GF-D8 (cell line): ENCODE measurements around the gene KIT.

Source experiments
- DNase-seq: peaks from one replicate; lab custom pipeline; 2025; lab: John Stamatoyannopoulos, UW

The KIT gene

DNA sequence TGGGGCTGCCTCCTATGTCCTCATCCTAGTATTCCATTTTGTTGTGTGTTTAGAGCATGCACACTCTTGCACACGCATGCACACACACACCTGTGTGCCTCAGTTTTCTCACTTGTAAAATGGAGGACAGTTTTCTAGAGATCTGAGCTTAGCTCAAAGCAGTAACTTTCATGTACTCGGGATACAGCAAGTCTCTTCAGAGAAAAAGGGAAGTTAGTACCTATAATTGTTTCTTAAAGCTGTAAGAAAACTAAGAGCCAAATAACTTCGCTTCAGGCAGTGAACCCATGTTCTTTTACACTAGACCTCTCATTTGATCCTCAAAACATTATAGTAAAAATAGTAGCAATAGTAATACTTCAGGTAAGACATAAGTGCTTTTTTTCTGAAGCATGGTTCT lies 49.6 kb downstream of the KIT start:
- no peak for DNase-seq

DNA sequence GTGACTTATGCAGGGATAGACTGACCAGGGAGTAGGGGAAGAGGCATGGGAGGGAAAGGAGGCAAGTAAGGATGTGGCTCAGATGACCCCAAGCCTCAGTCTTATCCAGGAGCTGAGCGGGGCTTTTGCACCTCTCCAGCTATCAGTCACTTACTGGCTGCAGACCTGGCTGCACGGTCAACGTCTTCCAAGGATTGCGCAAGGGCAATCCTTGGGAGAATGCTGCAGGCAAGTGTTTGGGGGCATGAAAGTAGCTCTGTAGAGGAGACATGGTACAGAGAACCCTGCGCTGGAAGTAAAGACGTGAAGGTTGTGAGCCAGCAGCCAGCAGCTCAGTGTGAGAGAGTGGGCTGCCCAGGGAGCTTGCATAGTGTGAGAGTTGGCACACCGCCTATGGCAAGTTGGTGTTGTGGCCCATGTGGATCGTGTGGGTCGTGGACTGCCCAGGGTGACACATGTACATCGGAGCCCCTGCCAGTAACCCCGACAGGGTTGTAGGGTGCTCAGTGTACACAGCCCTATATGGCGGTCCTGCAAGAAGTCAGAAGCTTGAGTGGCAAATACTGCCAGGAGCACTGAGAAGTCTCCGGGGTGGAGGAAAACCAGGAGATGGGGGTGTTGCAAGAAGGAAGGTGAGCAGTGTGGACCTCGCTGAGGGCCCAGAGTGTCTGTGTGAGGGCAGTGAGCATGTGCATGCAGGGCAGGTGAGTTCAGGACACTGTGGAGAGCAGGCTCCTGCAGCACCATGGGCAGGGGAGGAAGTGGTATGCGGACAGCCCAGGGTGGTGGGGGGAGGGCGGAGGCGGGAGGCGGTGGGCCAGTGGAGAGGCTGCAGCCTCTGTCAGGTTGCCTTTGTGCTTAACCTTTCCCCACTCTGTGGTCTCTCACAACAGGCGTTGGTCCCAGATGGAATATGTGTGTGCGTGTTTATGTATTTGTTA lies 50.9 kb downstream of the KIT start:
- DNase-seq: no peak

DNA sequence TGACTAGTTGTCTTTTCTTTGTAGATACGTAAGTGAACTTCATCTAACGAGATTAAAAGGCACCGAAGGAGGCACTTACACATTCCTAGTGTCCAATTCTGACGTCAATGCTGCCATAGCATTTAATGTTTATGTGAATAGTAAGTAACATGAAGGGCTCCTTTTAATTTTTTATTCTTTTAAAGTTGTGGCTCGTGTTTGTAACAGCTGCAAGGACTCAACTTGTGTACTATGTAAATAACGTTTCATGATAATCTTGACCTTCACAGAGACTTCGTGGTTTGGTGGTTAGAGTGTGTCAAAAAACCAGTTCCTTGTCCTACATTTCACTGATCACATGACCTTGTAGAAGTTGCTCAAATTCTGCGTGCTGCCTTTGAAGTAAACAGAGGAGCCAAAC lies 51.6 kb downstream of the KIT start:
- no peak for DNase-seq

- no peak for DNase-seq
Observed at GRCh38 chr4:54712206-54712605, 54.4 kb downstream of the KIT start.

- no peak for DNase-seq
Observed at GRCh38 chr4:54714631-54715030, 56.9 kb downstream of the KIT start.

DNA sequence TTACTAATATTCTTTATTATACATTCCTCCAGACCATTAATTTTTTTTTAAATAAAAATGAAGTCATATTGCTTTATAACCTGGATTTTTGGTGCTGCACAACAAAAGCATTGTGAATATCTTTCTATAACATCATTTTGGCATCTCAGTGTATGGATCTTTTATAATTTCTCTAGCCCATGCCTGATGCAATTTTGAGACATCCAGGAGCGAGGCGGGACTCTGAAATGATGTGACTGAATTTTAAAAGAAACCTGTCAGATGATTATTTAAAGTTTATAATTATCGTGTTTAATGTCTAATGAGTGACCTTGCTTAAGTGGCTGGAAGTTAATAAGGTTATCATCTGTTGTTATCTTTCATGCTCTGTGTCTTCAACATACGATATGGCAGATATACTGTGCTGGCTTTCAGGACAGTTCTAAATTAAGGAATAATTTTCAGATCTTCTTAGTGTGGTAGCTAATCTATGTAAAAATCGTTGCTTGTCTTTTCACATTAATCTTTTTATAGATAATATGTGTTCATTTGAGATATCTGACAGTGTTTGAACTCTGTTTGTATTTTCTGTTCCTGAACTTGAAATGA lies 58.8 kb downstream of the KIT start:
- no peak for DNase-seq

- DNase-seq: no peak
Observed at GRCh38 chr4:54717694-54718093, 59.9 kb downstream of the KIT start.

GRCh38 chr4:54719378-54719777 lies 61.6 kb downstream of the KIT start:
- DNase-seq: no peak

GRCh38 chr4:54723220-54723619 lies 65.5 kb downstream of the KIT start:
- no peak for DNase-seq

DNA sequence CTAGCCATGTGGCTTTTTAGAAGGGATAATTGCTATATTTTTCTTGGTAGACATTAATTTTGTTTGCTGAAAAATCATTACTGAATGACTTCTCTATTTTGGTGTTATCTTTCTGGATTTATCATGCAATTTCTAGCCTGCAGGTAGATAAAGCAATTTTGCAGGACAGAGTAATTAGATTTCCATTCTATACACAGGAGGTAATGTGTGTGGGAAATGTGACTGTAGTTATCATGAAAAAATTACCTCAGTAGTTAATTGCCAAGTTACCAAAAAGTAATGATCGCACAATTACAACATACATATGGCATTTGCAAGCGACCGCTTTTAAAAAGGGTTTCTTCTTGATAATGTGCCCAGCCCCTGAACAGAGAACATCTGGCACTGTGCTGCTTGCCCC lies 66.1 kb downstream of the KIT start:
- DNase-seq: no peak

DNA sequence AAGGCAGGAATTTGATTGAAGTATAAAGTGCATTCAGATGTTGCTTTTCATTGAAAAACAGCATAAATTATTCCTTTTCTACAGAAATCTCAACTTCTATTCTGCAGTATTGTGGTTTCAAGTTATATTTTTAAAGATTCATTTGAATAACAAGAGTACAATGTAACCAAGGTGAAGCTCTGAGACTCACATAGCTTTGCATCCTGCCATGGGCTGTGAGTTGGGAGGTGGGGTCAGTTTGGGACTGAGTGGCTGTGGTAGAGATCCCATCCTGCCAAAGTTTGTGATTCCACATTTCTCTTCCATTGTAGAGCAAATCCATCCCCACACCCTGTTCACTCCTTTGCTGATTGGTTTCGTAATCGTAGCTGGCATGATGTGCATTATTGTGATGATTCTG lies 69.2 kb downstream of the KIT start:
- no peak for DNase-seq

DNA sequence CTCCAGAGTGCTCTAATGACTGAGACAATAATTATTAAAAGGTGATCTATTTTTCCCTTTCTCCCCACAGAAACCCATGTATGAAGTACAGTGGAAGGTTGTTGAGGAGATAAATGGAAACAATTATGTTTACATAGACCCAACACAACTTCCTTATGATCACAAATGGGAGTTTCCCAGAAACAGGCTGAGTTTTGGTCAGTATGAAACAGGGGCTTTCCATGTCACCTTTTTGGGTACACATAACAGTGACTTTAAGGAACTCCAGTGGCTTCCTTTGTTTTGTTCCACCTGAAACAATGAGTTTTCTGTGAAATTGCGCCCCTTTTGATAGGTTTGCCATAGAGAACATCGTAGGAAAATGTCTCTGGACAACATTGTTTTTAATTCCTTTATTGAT lies 69.6 kb downstream of the KIT start:
- DNase-seq: no peak

GRCh38 chr4:54728368-54728767 lies 70.6 kb downstream of the KIT start:
- no peak for DNase-seq

- no peak for DNase-seq
Observed at GRCh38 chr4:54729256-54729655, 71.5 kb downstream of the KIT start.

- no peak for DNase-seq
Observed at GRCh38 chr4:54730581-54730980, 72.8 kb downstream of the KIT start.

DNA sequence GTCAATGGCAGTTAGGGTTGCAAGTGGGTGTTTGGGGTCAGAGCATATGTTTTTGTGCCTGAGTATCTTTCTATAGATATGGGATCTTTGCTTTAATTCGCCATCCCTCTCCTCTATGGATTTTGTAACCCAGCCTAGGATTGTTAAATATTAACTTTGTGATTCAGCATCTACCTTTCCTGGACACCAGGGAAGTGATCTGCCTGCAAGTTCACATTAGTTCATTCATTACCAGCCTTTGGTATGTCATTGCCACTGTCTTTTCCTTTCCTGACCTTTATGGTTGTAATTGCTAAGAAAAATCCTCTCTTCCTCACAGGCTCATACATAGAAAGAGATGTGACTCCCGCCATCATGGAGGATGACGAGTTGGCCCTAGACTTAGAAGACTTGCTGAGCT lies 73.8 kb downstream of the KIT start:
- DNase-seq: no peak

- DNase-seq: no peak
Observed at GRCh38 chr4:54731976-54732375, 74.2 kb downstream of the KIT start.

- DNase-seq: no peak
Observed at GRCh38 chr4:54737421-54737820, 79.7 kb downstream of the KIT start.

- no peak for DNase-seq
Observed at GRCh38 chr4:54741202-54741601, 83.4 kb downstream of the KIT start.

GRCh38 chr4:54742636-54743399 lies 85.1 kb downstream of the KIT start:
- no peak for DNase-seq

DNA sequence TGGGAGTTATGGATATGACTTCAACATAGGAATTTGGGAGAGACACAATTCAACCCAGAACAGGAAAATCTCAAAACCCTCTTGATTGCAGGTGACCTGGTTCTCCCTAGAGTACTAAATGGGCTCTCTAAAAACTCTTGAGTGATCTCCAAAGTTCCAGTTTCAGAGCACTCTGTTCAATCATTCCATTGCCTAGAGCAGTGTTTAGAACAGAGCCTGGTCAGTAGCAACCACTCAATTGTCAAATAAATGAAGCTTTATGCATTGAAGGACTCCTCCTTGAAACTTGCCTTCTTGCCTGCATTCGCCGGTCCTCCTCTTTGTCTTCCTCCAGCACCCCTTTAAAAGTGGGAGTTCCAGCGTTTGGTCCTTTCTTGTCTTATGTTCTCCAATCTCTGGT lies 85.8 kb downstream of the KIT start:
- no peak for DNase-seq

DNA sequence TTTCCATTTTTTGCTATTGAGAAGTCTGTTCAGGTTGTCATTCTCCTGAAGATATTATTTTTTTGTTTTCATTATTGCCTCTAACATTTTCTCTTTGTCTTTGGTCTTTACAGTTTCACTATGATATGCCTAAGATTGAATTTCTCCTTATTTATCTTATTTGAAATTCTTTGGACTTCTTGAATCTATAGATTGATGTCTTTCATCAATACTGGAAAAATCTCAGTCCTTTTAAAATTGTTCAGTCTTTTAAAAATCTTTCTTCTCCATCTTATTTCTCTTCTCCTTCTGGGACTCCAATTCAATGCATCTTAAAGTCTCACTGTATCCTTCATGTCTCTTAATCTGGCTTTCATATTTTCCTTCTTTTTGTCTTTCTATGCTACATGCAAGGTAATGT lies 86.7 kb downstream of the KIT start:
- DNase-seq: no peak
